Measurements from ENCODE around the gene EME1. TPM values are rescaled to one million over a fixed set of nuclear protein-coding genes. Genes with fewer than 3 reads are reported as not detected.
A peak's percentile ranks its signal among the peaks of the same experiment; 100 is the strongest.

EME1 gene
- total and polyA plus RNA-seq, 2 of the 8 experiments (the other 6 are each of a cell fraction or from before 2014, with no cell fraction given) = 13.9 to 16.3 TPM

- Histone ChIP-seq H3K27me3 (replicated peaks in 1 of 4; ENCODE audit: control insufficient read depth in 3 of 4, extremely low read depth in 1 of 4, insufficient read depth in 3 of 4, low read length in 3 of 4) (peaks cover 0 to 2% (median 0%) of the 10 kb centered on the region in 4 experiments; a peak in 3 of 7 replicates), H4K91ac (replicated peaks; ENCODE audit: insufficient read length, low read length) (no peak overlapping the region), H2BK5ac (ENCODE audit: low read depth, low read length) (no peak overlapping the region), H4K5ac (ENCODE audit: insufficient read length, low read depth, low read length) (no peak overlapping the region), H3K4me2 (ENCODE audit: insufficient read depth in 1 of 2, low read depth in 2 of 2, low read length in 2 of 2) (no peak overlapping the region; a peak in 1 of 4 replicates), H3K4me1 (replicated peaks in 1 of 4; ENCODE audit: control insufficient read depth in 3 of 4, insufficient read depth in 4 of 4, low read length in 3 of 4) (peaks cover 6 to 13% (median 10%) of the 10 kb centered on the region in 4 experiments), H3K4ac (replicated peaks; ENCODE audit: insufficient read length, low read depth, low read length) (no peak overlapping the region), H3K36me3 (ENCODE audit: control insufficient read depth in 2 of 4, insufficient read depth in 4 of 4, low read length in 3 of 4) (no peaks in the 10 kb centered on the region), H4K20me1 (replicated peaks in 1 of 2; ENCODE audit: control insufficient read depth in 1 of 2, insufficient read depth in 2 of 2, low read length in 2 of 2) (no peaks in the 10 kb centered on the region), H3K4me3 (ENCODE audit: extremely low read depth in 1 of 4, insufficient read depth in 2 of 4, low read depth in 3 of 4, low read length in 4 of 4) (no peak overlapping the region), H2BK15ac (ENCODE audit: low read length) (no peak overlapping the region), H3K79me1 (ENCODE audit: low read depth, low read length) (no peaks in the 10 kb centered on the region), H3K9me3 (ENCODE audit: insufficient read depth in 2 of 2, low read depth in 1 of 2, low read length in 1 of 2) (peaks cover 0 to 3% of the 10 kb centered on the region in 2 experiments; a peak in 1 of 4 replicates), H4K8ac (ENCODE audit: extremely low read depth, insufficient read depth, low read length) (no peak overlapping the region), H3K23me2 (ENCODE audit: low read depth, low read length) (peaks cover 11% of the 10 kb centered on the region; the same call in 1 of the 2 replicates), H3K14ac (ENCODE audit: insufficient read length) (no peak overlapping the region), H3K56ac (replicated peaks; ENCODE audit: insufficient read length, low read depth, low read length) (no peak overlapping the region), H3K23ac (ENCODE audit: insufficient read length) (no peak overlapping the region), H2BK20ac (ENCODE audit: low read length) (no peak overlapping the region), H3K79me2 (ENCODE audit: control insufficient read depth in 1 of 2, insufficient read depth in 2 of 2, low read length in 2 of 2) (no peaks in the 10 kb centered on the region), H3K18ac (ENCODE audit: extremely low read depth, low read length) (no peak overlapping the region), H3K9ac (replicated peaks in 1 of 4; ENCODE audit: extremely low read depth in 1 of 4, low read depth in 3 of 4, low read length in 3 of 4) (no peak overlapping the region), H2AFZ (ENCODE audit: low read length) (no peak overlapping the region), H2BK12ac (ENCODE audit: low read depth, low read length) (0 out of 2 replicates have a peak overlapping the region, but pooled peaks have one; percentile 53), H3K27ac (ENCODE audit: low read depth, low read length) (no peak overlapping the region), H2BK120ac (replicated peaks; ENCODE audit: low read depth, low read length) (no peak overlapping the region), H2AK5ac (ENCODE audit: low read depth, low read length) (no peak overlapping the region; the same call in 1 of the 2 replicates)
- ChIA-PET POLR2A (ENCODE audit: partially characterized antibody) (interaction anchor here (2.0 kb wide), 1 partner anchor 19 kb away, joined by 9 read pairs; no protein-coding TSS in a partner anchor), CTCF (ENCODE audit: partially characterized antibody) (interaction anchor here (3.9 to 8.3 kb wide), 2 partner anchors 12 to 27 kb away, joined by 20 to 87 read pairs; partner anchors contain the start of gene LRRC59)
- TF ChIP-seq EZH2 (IDR thresholded peaks at IDR 0.05; ENCODE audit: low read depth, low read length, severe bottlenecking) (no peak), KDM1A (IDR thresholded peaks at IDR 0.05; ENCODE audit: borderline replicate concordance, low read length) (no peak)
- DNase-seq (ENCODE audit: low read depth in 1 of 2, low spot score in 2 of 2) (no peak), FAIRE-seq (no peak)
- WGBS, 2 experiments (ENCODE audit: extremely low coverage in 1 of 2, insufficient coverage in 1 of 2, insufficient read length in 1 of 2, insufficient replicate concordance in 2 of 2, low coverage in 1 of 2, low lambda C conversion rate in 2 of 2, missing lambda C conversion rate in 1 of 2) = 87% methylated on average over 9 of the region's 9 CpGs; no CpG with 5 or more reads in 1 of the 2 experiments
Observed at GRCh38 chr17:50424246-50424995, 51.4 kb downstream of the EME1 start.

Data from H1 (cell line).